HCT116 (cell line): ENCODE measurements around the gene TNIK. TPM values are rescaled to one million over a fixed set of nuclear protein-coding genes. Genes with fewer than 3 reads are reported as not detected.

Experiments used
- ATAC-seq: fragments of 200-7000 bp; cut with Tn5 transposase; 2 replicates; pipeline ENCODE4 v1.9.1; 2020; ENCODE audit warnings: mild to moderate bottlenecking, moderate library complexity
- BruUV-seq: library from RNA; stranded (reverse); fragments of 400-500 nt; replicated peaks from 2 replicates; lab custom pipeline; 2021; lab: Mats Ljungman, UMichigan
- CTCF ChIA-PET: fragments of 300-600 bp; sonication (Branson Sonifier 250); formaldehyde crosslinking; loops from one replicate; lab custom pipeline; 2021; ENCODE audit warnings: antibody characterized with exemption; lab: Charles Lee
- POLR2A ChIA-PET: fragments of 300-600, 350-600 bp; sonication (Branson Sonifier 250); formaldehyde crosslinking; loops from one replicate; lab custom pipeline; 2021; ENCODE audit warnings: antibody characterized with exemption; lab: Charles Lee
- RAD21 ChIA-PET, 2 experiments: fragments of 300-600 bp; sonication (Branson Sonifier 250); formaldehyde crosslinking; loops; one replicate each; lab custom pipeline; 2023; ENCODE audit warnings: low total read pairs in 2 of 2; ENCODE audit not compliant: uncharacterized antibody in 2 of 2, unreplicated experiment in 2 of 2, low non-redundant PET in 1 of 2; lab: Charles Lee
- DNase-seq: peaks from one replicate; pipeline ENCODE4 v3.0.0-alpha.2; 2010; ENCODE audit warnings: low read depth, low spot score
- H2AFZ ChIP-seq: fragments of 200-600 bp; shearing (Covaris generic), sonication (generic); 2 replicates; pipeline ENCODE4 v1.6.1; 2017; ENCODE audit warnings: low read depth, mixed run types, mixed read lengths, antibody characterized with exemption, low read length; ENCODE audit not compliant: poor library complexity, severe bottlenecking
- H3K27ac ChIP-seq: 2 replicates; pipeline ENCODE4 v1.5.1; 2012; ENCODE audit warnings: low read depth, low read length
- H3K27me3 ChIP-seq: fragments of 200-600 bp; sonication (generic); 2 replicates; pipeline ENCODE4 v1.6.1; 2016; ENCODE audit warnings: mixed run types, low read length, mixed read lengths; ENCODE audit not compliant: insufficient read depth
- H3K36me3 ChIP-seq, 2 experiments: fragments of 200-500 bp in 1 of 2; fragments of 200-600 bp in 1 of 2; sonication (Bioruptor generic) in 1 of 2; sonication (generic) in 1 of 2; 2 replicates each; pipeline versions ENCODE4 v1.5.1 to v1.6.1; 2014 to 2016; ENCODE audit warnings: low read length in 2 of 2, inconsistent platforms in 1 of 2, mixed read lengths in 1 of 2, mixed run types in 1 of 2; ENCODE audit not compliant: insufficient read depth in 2 of 2, control insufficient read depth in 1 of 2
- H3K4me1 ChIP-seq, 2 experiments: fragments of 200-600 bp in 1 of 2; sonication (generic) in 1 of 2; 2 replicates each; pipeline versions ENCODE4 v1.5.1 to v1.6.1; 2012 to 2017; ENCODE audit warnings: low read length in 2 of 2, inconsistent platforms in 1 of 2, mild to moderate bottlenecking in 1 of 2, mixed read lengths in 1 of 2, mixed run types in 1 of 2, moderate library complexity in 1 of 2; ENCODE audit not compliant: insufficient read depth in 2 of 2, control insufficient read depth in 1 of 2
- H3K4me2 ChIP-seq: fragments of 200-600 bp; sonication (generic); 2 replicates; pipeline ENCODE4 v1.6.1; 2017; ENCODE audit warnings: mixed run types, low read length, mixed read lengths
- H3K4me3 ChIP-seq, 2 experiments: fragments of 200-600 bp in 1 of 2; sonication (generic) in 1 of 2; replicated peaks in 1 of 2; 2 replicates each; pipeline ENCODE4 v1.5.1; 2011 to 2016; ENCODE audit warnings: low read length in 2 of 2, control low read depth in 1 of 2, low read depth in 1 of 2, mild to moderate bottlenecking in 1 of 2, mixed read lengths in 1 of 2, mixed run types in 1 of 2
- H3K79me2 ChIP-seq: fragments of 200-600 bp; sonication (generic); 2 replicates; pipeline ENCODE4 v1.6.1; 2017; ENCODE audit warnings: mild to moderate bottlenecking, mixed run types, low read length, moderate library complexity, mixed read lengths; ENCODE audit not compliant: insufficient read depth
- H3K9ac ChIP-seq: fragments of 200-600 bp; sonication (generic); 2 replicates; pipeline ENCODE4 v1.6.1; 2016; ENCODE audit warnings: low read length, mixed read lengths
- H3K9me2 ChIP-seq: fragments of 200-600 bp; sonication (generic), shearing (Covaris generic); 2 replicates; pipeline ENCODE4 v1.6.1; 2017; ENCODE audit warnings: mixed run types, mild to moderate bottlenecking, moderate library complexity; ENCODE audit not compliant: insufficient read depth
- H3K9me3 ChIP-seq, 2 experiments: fragments of 200-500 bp in 1 of 2; fragments of 200-600 bp in 1 of 2; sonication (Bioruptor generic) in 1 of 2; sonication (generic) in 1 of 2; 2 replicates each; pipeline ENCODE4 v1.6.1; 2014 to 2017; ENCODE audit warnings: low read length in 2 of 2, mixed read lengths in 2 of 2, inconsistent platforms in 1 of 2, low read depth in 1 of 2, mild to moderate bottlenecking in 1 of 2, mixed run types in 1 of 2, moderate library complexity in 1 of 2; ENCODE audit not compliant: control insufficient read depth in 1 of 2, insufficient read depth in 1 of 2
- H4K20me1 ChIP-seq: fragments of 200-600 bp; sonication (generic), shearing (Covaris generic); 2 replicates; pipeline ENCODE4 v1.6.1; 2017; ENCODE audit warnings: mixed run types, mild to moderate bottlenecking, moderate library complexity; ENCODE audit not compliant: insufficient read depth
- CEBPB ChIP-seq: IDR thresholded peaks from 2 replicates; pipeline ENCODE4 v1.6.1; 2012; ENCODE audit warnings: low read depth
- ELF1 ChIP-seq: IDR thresholded peaks from 2 replicates; pipeline ENCODE4 v1.6.1; 2012; ENCODE audit warnings: low read depth, borderline replicate concordance
- EZH2phosphoT487 ChIP-seq: fragments of 200-600 bp; IDR thresholded peaks from 2 replicates; pipeline ENCODE4 v1.6.1; 2018; ENCODE audit warnings: antibody characterized with exemption, borderline replicate concordance
- RAD21 ChIP-seq: IDR thresholded peaks from 2 replicates; pipeline ENCODE4 v1.6.1; 2012; ENCODE audit warnings: low read depth, mild to moderate bottlenecking
- SIN3A ChIP-seq: IDR thresholded peaks from 2 replicates; pipeline ENCODE4 v1.6.1; 2012; ENCODE audit warnings: low read depth
- TCF7L2 ChIP-seq: IDR thresholded peaks from 2 replicates; pipeline ENCODE4 v1.7.0; 2011; ENCODE audit warnings: borderline replicate concordance, inconsistent platforms; ENCODE audit not compliant: insufficient read depth, insufficient read length; ENCODE audit errors: extremely low read depth
- intact Hi-C: fragments of 100-400 bp; cut with micrococcal nuclease; formaldehyde crosslinking; loops from 2 replicates; pipeline ENCODE4 v1.10.0; 2022
- total RNA-seq: library from RNA; stranded (reverse); gene quantifications from one replicate; pipeline ENCODE4 v1.2.1, GENCODE V29; 2021; ENCODE audit not compliant: unreplicated experiment
- TF ChIP-seq, protein P1 (sequence below): IDR thresholded peaks from 2 replicates; pipeline ENCODE4 v1.6.1; 2011; ENCODE audit warnings: mild to moderate bottlenecking, low read length, moderate library complexity; ENCODE audit not compliant: insufficient replicate concordance; ENCODE audit errors: extremely low read depth
- TF ChIP-seq, protein P2 (sequence below): IDR thresholded peaks from 2 replicates; pipeline ENCODE4 v1.6.1; 2012
- TF ChIP-seq, protein P3 (sequence below): IDR thresholded peaks from 2 replicates; pipeline ENCODE4 v1.6.1; 2012; ENCODE audit warnings: low read depth
- TF ChIP-seq, protein P4 (sequence below), 3 experiments: fragments of 200-600 bp in 1 of 3; sonication (generic) in 1 of 3; IDR thresholded peaks in 2 of 3; conservative IDR thresholded peaks in 1 of 3; 2 replicates each; pipeline ENCODE4 v1.5.1; 2012 to 2017; ENCODE audit warnings: low read depth in 2 of 3, low read length in 2 of 3, antibody characterized with exemption in 1 of 3, borderline replicate concordance in 1 of 3, control low read depth in 1 of 3, mild to moderate bottlenecking in 1 of 3, mixed read lengths in 1 of 3, mixed run types in 1 of 3, moderate library complexity in 1 of 3; ENCODE audit not compliant: insufficient read depth in 1 of 3

The TNIK gene
- total RNA-seq, 1 experiment from 2014 or later = 24.1 TPM

DNA sequence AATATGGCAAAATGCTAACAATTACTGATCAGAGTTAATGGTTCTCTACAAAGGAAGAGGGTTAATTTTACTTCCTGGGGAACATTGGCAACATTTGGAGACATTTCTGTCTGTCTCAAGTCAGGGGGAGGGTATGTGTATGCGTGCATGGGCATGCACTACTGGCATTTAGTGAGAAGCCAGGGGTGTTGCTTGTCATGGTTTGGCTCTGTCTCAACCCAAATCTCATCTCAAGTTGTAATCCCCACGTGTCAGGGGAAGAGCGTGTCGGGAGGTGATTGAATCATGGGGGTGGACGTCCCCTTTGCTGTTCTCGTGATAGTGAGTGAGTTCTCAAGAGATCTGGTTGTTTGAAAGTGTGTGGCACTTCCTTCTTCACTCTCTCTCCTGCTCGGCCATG lies 28.3 kb upstream of the TNIK start (continued):
- no peak for TF ChIP-seq TCF7L2
- TF ChIP-seq, all 23 proteins: peak for 0

DNA sequence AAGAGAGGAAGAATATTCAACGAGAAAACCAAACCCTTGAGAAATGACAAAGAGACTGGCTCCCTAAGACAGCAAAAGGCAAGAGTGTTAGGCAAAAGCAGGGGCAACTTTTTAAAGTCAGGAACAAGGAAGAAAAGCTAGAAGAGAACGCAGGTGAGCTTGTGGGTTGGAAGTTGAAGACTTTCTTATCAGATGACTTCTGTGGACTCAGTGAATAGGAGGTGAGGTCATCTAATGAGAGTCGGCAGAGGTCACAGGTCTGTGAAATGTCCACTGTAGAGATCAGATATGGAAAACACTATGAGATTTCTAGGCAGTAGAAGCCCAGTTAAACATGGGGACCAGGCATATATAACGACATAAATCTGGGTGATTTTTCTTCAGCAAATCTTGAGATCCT lies 27.2 kb upstream of the TNIK start:
- intact Hi-C loops = no loop called here
- ChIA-PET POLR2A (no interaction called here), CTCF (no interaction called here), RAD21 (no interaction called here)
- TF ChIP-seq ELF1 (no peak), CEBPB (no peak), TCF7L2 (no peak)
- TF ChIP-seq, protein P1, sequence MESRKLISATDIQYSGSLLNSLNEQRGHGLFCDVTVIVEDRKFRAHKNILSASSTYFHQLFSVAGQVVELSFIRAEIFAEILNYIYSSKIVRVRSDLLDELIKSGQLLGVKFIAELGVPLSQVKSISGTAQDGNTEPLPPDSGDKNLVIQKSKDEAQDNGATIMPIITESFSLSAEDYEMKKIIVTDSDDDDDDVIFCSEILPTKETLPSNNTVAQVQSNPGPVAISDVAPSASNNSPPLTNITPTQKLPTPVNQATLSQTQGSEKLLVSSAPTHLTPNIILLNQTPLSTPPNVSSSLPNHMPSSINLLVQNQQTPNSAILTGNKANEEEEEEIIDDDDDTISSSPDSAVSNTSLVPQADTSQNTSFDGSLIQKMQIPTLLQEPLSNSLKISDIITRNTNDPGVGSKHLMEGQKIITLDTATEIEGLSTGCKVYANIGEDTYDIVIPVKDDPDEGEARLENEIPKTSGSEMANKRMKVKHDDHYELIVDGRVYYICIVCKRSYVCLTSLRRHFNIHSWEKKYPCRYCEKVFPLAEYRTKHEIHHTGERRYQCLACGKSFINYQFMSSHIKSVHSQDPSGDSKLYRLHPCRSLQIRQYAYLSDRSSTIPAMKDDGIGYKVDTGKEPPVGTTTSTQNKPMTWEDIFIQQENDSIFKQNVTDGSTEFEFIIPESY = no peak
- no peak overlapping the region for H3K27ac ChIP-seq
- no peak overlapping the region for H2AFZ ChIP-seq
- no peak overlapping the region for H3K4me2 ChIP-seq
- H3K4me3 ChIP-seq = no peak overlapping the region
- no peak overlapping the region for H3K9ac ChIP-seq
- ATAC-seq (no peak), DNase-seq (no peak)
- H3K36me3 ChIP-seq = no peaks in the 10 kb centered on the region
- H3K9me3 ChIP-seq = no peaks in the 10 kb centered on the region
- H3K79me2 ChIP-seq = no peaks in the 10 kb centered on the region
- H4K20me1 ChIP-seq = no peaks in the 10 kb centered on the region
- no TSS peak for BruUV-seq
- H3K4me1 ChIP-seq = no peaks in the 10 kb centered on the region
- H3K9me2 ChIP-seq = no peaks in the 10 kb centered on the region
- H3K27me3 ChIP-seq = no peaks in the 10 kb centered on the region

DNA sequence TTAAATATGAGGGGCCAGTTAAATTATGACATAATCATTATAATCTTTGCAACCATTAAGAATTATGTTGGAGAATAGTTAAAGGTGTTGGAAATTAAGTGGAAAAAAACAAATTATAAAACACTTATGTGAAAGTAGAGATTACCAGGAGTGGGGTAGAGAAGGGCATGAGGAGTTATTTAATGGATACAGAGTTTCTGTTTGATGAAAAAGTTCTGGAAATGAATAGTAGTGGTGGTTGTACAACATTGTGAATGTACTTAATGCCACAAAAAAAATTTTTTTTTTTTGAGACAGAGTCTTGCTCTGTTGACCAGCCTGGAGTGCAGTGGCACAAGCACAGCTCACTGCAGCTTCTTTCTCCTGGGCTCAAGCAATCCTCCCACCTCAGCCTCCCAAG lies 25.1 kb upstream of the TNIK start:
- POLR2A ChIA-PET = no interaction called here
- Histone ChIP-seq H3K9me3 (no peaks in the 10 kb centered on the region), H3K79me2 (no peaks in the 10 kb centered on the region), H3K36me3 (no peaks in the 10 kb centered on the region), H3K27me3 (no peaks in the 10 kb centered on the region), H3K27ac (no peak overlapping the region), H3K4me3 (no peak overlapping the region), H2AFZ (no peak overlapping the region), H3K4me1 (no peaks in the 10 kb centered on the region), H3K4me2 (no peak overlapping the region), H4K20me1 (no peaks in the 10 kb centered on the region), H3K9ac (no peak overlapping the region), H3K9me2 (no peaks in the 10 kb centered on the region)
- CTCF ChIA-PET = no interaction called here
- DNase-seq = no peak
- RAD21 ChIA-PET = no interaction called here
- intact Hi-C loops = no loop called here
- ATAC-seq = no peak
- no TSS peak for BruUV-seq
- TF ChIP-seq, protein P2, sequence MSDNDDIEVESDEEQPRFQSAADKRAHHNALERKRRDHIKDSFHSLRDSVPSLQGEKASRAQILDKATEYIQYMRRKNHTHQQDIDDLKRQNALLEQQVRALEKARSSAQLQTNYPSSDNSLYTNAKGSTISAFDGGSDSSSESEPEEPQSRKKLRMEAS = no peak
- TF ChIP-seq SIN3A (no peak), RAD21 (no peak), ELF1 (no peak), EZH2phosphoT487 (no peak)
- TF ChIP-seq, protein P3, sequence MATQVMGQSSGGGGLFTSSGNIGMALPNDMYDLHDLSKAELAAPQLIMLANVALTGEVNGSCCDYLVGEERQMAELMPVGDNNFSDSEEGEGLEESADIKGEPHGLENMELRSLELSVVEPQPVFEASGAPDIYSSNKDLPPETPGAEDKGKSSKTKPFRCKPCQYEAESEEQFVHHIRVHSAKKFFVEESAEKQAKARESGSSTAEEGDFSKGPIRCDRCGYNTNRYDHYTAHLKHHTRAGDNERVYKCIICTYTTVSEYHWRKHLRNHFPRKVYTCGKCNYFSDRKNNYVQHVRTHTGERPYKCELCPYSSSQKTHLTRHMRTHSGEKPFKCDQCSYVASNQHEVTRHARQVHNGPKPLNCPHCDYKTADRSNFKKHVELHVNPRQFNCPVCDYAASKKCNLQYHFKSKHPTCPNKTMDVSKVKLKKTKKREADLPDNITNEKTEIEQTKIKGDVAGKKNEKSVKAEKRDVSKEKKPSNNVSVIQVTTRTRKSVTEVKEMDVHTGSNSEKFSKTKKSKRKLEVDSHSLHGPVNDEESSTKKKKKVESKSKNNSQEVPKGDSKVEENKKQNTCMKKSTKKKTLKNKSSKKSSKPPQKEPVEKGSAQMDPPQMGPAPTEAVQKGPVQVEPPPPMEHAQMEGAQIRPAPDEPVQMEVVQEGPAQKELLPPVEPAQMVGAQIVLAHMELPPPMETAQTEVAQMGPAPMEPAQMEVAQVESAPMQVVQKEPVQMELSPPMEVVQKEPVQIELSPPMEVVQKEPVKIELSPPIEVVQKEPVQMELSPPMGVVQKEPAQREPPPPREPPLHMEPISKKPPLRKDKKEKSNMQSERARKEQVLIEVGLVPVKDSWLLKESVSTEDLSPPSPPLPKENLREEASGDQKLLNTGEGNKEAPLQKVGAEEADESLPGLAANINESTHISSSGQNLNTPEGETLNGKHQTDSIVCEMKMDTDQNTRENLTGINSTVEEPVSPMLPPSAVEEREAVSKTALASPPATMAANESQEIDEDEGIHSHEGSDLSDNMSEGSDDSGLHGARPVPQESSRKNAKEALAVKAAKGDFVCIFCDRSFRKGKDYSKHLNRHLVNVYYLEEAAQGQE = no peak
- TF ChIP-seq, protein P4, sequence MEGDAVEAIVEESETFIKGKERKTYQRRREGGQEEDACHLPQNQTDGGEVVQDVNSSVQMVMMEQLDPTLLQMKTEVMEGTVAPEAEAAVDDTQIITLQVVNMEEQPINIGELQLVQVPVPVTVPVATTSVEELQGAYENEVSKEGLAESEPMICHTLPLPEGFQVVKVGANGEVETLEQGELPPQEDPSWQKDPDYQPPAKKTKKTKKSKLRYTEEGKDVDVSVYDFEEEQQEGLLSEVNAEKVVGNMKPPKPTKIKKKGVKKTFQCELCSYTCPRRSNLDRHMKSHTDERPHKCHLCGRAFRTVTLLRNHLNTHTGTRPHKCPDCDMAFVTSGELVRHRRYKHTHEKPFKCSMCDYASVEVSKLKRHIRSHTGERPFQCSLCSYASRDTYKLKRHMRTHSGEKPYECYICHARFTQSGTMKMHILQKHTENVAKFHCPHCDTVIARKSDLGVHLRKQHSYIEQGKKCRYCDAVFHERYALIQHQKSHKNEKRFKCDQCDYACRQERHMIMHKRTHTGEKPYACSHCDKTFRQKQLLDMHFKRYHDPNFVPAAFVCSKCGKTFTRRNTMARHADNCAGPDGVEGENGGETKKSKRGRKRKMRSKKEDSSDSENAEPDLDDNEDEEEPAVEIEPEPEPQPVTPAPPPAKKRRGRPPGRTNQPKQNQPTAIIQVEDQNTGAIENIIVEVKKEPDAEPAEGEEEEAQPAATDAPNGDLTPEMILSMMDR (IDR thresholded peaks at IDR 0.05 in 2 of 3, conservative IDR thresholded peaks at IDR 0.05 in 1 of 3; ENCODE audit: borderline replicate concordance in 1 of 3, insufficient read depth in 1 of 3, low read depth in 2 of 3, low read length in 2 of 3) = no peak
